Skin epidermis (tissue), 12 donors: ENCODE results near the gene CDH23.

Experiments used
- H3K27ac ChIP-seq, 21 experiments: fragments of 200-600 bp; sonication (generic) in 11 of 21; one replicate each; pipeline ENCODE4 v1.5.0; 2020; ENCODE audit warnings: mild to moderate bottlenecking in 3 of 21, inconsistent platforms in 2 of 21, moderate library complexity in 2 of 21
- H3K4me3 ChIP-seq, 7 experiments: fragments of 200-600 bp; sonication (generic) in 2 of 7; one replicate each; pipeline ENCODE4 v1.5.0; 2020; ENCODE audit warnings: inconsistent platforms in 2 of 7, mild to moderate bottlenecking in 2 of 7, moderate library complexity in 1 of 7

CDH23 gene

GRCh38 chr10:71409516-71410104 lies 12.9 kb downstream of the CDH23 start:
- Histone ChIP-seq H3K4me3 (no peak overlapping the region), H3K27ac (no peak overlapping the region)

GRCh38 chr10:71413581-71413980 lies 16.9 kb downstream of the CDH23 start:
- H3K27ac ChIP-seq = no peak overlapping the region
- H3K4me3 ChIP-seq = no peak overlapping the region

- Histone ChIP-seq H3K4me3 (no peak overlapping the region), H3K27ac (no peak overlapping the region)
These were observed 17.6 kb downstream of the CDH23 start for GRCh38 chr10:71414359-71414758.

GRCh38 chr10:71419002-71419540 lies 22.4 kb downstream of the CDH23 start:
- Histone ChIP-seq H3K4me3 (no peak overlapping the region), H3K27ac (no peak overlapping the region)

- no peak overlapping the region for H3K4me3 ChIP-seq
- H3K27ac ChIP-seq = no peak overlapping the region
These were observed 23.0 kb downstream of the CDH23 start for GRCh38 chr10:71419750-71420149.

DNA sequence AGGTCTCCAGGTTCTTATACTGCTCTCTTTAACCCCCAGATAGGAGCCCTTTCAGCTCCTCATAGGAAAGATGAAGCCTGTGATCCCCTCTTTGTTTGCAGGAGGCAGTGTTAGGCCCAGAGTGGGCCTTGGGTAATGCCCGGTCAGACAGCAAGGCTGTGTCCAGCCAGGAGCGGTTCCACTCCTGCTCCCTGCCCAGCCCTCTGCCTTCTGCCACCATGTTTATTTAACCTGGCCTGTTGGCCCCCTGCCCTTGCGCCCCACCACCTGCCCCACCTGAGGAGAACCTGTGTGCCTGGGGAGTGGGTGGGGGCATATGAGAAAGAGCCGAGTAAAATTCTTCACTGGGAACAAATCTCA lies 24.3 kb downstream of the CDH23 start:
- no peak overlapping the region for H3K4me3 ChIP-seq
- no peak overlapping the region for H3K27ac ChIP-seq

DNA sequence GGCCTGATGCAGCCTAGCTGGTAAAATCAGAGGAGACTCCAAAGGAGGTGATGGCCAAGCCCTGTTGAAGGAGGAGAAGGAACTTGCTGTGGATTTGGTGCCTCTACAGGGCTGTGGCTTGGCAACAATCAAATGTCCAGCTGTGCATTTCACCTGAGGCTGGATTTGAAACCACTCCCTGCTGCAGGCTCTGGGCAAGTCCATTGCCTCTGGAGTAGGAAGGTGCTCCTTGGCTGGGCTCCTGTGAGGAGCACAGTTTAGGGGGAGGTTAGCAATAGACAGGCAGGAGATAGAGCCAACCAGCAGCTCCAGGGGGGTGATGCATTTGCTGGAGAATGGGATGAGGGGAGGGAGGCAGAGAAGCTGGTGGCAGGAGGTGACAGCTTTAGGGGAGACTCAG lies 26.5 kb downstream of the CDH23 start:
- Histone ChIP-seq H3K27ac (no peak overlapping the region), H3K4me3 (no peak overlapping the region)

- H3K27ac ChIP-seq = no peak overlapping the region
- no peak overlapping the region for H3K4me3 ChIP-seq
These were observed 27.2 kb downstream of the CDH23 start for GRCh38 chr10:71423901-71424300.

GRCh38 chr10:71424496-71425194 lies 27.9 kb downstream of the CDH23 start:
- Histone ChIP-seq H3K4me3 (no peak overlapping the region), H3K27ac (no peak overlapping the region)

GRCh38 chr10:71426058-71426605 lies 29.4 kb downstream of the CDH23 start:
- Histone ChIP-seq H3K4me3 (no peak overlapping the region), H3K27ac (no peak overlapping the region)

DNA sequence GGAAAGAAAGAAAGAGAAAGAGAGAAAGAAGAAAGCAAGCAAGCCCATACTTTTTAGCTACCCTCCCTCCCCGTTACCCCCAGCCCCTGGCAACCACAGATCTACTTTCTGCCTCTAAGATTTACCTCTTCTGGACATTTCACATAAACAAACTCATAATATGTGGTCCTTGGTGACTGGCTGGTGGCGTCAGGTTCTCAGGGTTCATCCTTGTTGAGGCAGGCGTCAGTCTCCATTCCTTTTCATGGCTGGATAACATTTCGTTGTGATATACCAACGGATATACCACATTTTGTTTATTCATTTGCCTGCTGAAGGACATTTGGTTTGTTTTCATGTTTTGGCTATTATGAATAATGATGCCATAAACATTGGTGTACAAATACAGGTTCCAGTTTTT lies 30.5 kb downstream of the CDH23 start:
- Histone ChIP-seq H3K4me3 (no peak overlapping the region), H3K27ac (no peak overlapping the region)

- no peak overlapping the region for H3K4me3 ChIP-seq
- no peak overlapping the region for H3K27ac ChIP-seq
These were observed 32.6 kb downstream of the CDH23 start for GRCh38 chr10:71429304-71429703.

- Histone ChIP-seq H3K4me3 (no peak overlapping the region), H3K27ac (no peak overlapping the region)
These were observed 33.2 kb downstream of the CDH23 start for GRCh38 chr10:71429929-71430328.

DNA sequence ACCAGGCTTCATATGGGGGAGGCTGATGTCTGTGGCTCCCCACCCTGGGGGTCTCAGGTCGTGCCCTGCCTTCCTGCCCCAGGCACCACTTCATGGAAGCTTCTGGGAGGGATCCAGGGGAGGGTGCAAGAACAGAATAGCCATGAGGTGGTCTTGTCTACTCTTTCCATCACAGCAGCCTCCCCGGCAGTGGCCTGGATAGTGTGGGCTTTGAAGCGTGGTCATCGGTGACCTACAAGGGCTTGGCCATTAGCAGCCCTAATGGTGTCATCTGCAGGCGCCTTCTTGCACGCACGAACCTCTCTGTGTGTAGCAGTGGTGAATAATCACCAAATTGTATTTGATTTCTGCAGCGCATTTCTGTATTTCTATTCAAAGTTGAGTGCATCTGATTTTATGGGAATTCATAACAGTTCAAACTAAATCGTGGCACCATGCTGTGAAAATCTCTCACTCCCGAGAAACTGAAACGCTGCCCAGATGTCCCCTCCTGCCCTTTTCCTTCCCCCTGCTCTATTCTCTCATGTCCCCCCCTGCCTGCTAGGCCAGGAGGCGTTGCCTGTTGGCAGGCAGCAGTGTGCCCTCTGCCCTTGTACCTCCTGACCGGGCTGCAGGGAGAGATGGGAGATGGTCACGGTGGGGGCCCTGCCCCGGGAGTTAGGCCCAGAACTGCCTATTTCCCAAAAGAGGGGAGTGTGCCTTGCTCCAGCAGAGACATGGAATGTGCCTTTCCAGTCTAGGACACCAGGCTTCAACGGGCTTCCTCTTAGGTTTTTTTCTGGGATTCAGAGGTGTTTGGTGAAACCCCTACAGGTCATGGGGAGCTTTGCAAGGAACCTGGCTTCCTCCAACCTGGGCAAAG lies 34.8 kb downstream of the CDH23 start:
- Histone ChIP-seq H3K27ac (no peak overlapping the region), H3K4me3 (no peak overlapping the region)

DNA sequence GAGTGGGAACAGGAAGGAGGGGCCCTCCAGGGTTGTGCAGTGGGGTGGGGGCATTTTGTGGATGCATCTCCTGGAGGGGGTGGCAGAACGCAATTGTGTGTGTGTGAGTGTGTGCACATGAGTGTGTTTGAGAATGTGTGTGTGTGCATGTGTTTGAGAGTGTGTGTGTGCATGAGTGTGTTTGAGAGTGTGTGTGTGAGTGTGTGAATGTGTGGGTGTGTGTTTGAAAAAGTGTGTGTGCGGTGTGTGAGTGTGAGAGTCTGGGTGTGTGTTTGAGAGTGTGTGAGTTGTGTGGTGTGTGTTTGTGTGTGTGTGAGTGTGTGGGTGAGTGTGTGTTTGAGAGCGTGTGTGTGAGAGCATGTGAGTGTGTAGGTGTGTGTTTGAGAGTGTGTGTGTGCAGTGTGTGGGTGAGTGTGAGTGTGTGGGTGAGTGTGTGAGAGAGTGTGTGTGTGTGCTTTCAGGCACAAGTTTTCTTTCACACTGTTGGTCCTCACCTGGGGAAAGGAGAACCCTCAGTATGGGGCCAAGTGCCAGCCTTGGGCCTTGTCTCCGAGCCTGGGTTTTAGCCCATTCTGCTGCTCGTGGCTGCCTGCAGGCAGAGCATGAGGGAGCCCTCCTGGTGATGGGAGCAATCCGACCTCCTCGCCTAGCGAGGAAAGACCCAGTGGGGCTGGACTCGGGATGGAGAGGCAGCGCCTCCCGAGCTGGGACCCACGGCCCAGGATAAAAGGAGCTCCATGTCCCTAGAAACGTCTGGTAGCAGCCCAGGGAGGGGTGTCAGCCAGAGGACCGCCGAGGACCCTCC lies 35.6 kb downstream of the CDH23 start:
- H3K27ac ChIP-seq = no peak overlapping the region
- no peak overlapping the region for H3K4me3 ChIP-seq

DNA sequence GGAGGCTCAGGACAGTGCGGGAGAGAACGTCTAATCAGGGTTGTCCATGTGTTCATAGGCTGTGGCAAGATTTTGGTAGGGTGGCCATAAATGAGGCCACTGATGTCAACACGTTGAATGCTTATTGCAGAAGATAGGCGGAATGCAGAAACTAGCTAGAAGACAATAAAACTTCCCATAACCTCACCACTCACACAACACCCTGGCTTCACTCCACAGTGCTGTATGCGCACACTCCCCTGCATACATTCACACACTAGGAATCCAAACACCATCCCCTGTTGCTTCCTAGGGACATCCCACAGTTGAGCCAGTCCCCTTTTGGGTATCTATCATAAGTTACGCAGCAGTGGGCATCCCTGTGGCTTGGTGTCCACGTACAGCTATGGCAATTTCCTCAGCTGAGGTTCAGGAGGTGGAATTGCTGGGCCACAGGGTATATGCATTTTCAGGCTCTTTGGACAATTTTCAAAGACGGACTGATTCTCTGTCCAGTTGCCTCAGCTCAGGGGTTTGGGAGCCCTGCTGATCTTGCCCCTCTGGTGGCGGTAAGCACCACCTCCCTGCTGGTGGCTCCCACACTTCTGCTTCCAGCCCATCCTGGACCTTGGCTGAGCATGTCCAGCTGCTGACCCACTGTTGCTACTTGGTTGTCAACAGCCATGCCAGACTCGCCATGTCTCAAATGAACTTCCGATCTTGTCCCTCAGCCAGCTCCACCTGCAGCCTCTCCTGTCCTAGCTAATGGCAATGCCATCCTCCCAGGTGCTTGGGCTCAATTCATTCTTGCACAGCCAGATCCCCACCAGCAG lies 36.4 kb downstream of the CDH23 start:
- H3K27ac ChIP-seq = no peak overlapping the region

GRCh38 chr10:71433768-71434744 lies 37.3 kb downstream of the CDH23 start:
- H3K4me3 ChIP-seq = no peak overlapping the region
- H3K27ac ChIP-seq = no peak overlapping the region

More for the DNA sequence above, 36.4 kb downstream of the CDH23 start:
- no peak overlapping the region for H3K4me3 ChIP-seq
